ENCODE results near the gene CENPV. TPM values are rescaled to one million over a fixed set of nuclear protein-coding genes. Genes with fewer than 3 reads are reported as not detected.

Gene CENPV
- total RNA-seq, 1 experiment from 2014 or later, result 64.6 TPM

GRCh38 chr17:16349431-16349830 lies 3.8 kb downstream of the CENPV start:
- no peak overlapping the region for H3K27ac ChIP-seq (ENCODE audit: low read length)
- DNase-seq (ENCODE audit: low read depth, low spot score) (no peak), ATAC-seq (no peak)
- intact Hi-C loops (cut with micrococcal nuclease; ENCODE audit: unreplicated experiment), result no loop called here
- no peak overlapping the region for H3K4me3 ChIP-seq (ENCODE audit: low read depth in 2 of 2, low read length in 2 of 2)
- H3K27me3 ChIP-seq (ENCODE audit: control insufficient read depth, insufficient read depth, low read length), result no peaks in the 10 kb centered on the region
- ChIA-PET POLR2A (interaction anchor here (0.5 kb wide), 1 partner anchor 48 kb away, joined by 6 read pairs; no protein-coding TSS in a partner anchor), CTCF (no interaction called here)
- TF ChIP-seq REST (IDR thresholded peaks at IDR 0.05; ENCODE audit: insufficient read depth in 1 of 2, low read depth in 2 of 2, low read length in 1 of 2) (no peak), SIN3A (IDR thresholded peaks at IDR 0.05; ENCODE audit: borderline replicate concordance, insufficient read depth, low read depth, low read length) (no peak), POLR2AphosphoS5 (IDR thresholded peaks at IDR 0.05; ENCODE audit: low read depth, low read length) (no peak), CTCF (IDR thresholded peaks at IDR 0.05) (no peak), TCF7L2 (IDR thresholded peaks at IDR 0.05; ENCODE audit: low read depth, low read length) (no peak)
- BruUV-seq (replicated peaks), result no TSS peak
- peaks cover 6% of the 10 kb centered on the region for H3K36me3 ChIP-seq (ENCODE audit: control insufficient read depth, insufficient read depth, low read length)
- H3K4me1 ChIP-seq (ENCODE audit: control insufficient read depth, insufficient read depth, low read length), result peaks cover 6% of the 10 kb centered on the region; the same call in 1 of the 2 replicates
- no peaks in the 10 kb centered on the region for H3K9me3 ChIP-seq (ENCODE audit: control insufficient read depth, insufficient read depth, low read depth, low read length)
- in situ Hi-C loops (cut with HindIII; ENCODE audit: low pct_unique_long_range_greater_than_20kb, low sequenced_read_pairs), result no loop called here

GRCh38 chr17:16348586-16348985 lies 4.7 kb downstream of the CENPV start:
- Histone ChIP-seq H3K9me3 (ENCODE audit: control insufficient read depth, insufficient read depth, low read depth, low read length) (no peaks in the 10 kb centered on the region), H3K27me3 (ENCODE audit: control insufficient read depth, insufficient read depth, low read length) (no peaks in the 10 kb centered on the region), H3K4me1 (ENCODE audit: control insufficient read depth, insufficient read depth, low read length) (peaks cover 6% of the 10 kb centered on the region; the same call in 1 of the 2 replicates), H3K36me3 (ENCODE audit: control insufficient read depth, insufficient read depth, low read length) (peaks cover 6% of the 10 kb centered on the region), H3K27ac (ENCODE audit: low read length) (no peak overlapping the region), H3K4me3 (ENCODE audit: low read depth in 2 of 2, low read length in 2 of 2) (no peak overlapping the region)
- no peak for ATAC-seq
- CTCF ChIA-PET, result interaction anchor here (0.6 kb wide), 1 partner anchor 48 kb away, joined by 4 read pairs; no protein-coding TSS in a partner anchor
- no TSS peak for BruUV-seq (replicated peaks)
- intact Hi-C loops (cut with micrococcal nuclease; ENCODE audit: unreplicated experiment) (no loop called here), in situ Hi-C loops (cut with HindIII; ENCODE audit: low pct_unique_long_range_greater_than_20kb, low sequenced_read_pairs) (no loop called here)
- TF ChIP-seq CTCF (IDR thresholded peaks at IDR 0.05), result no peak
- TF ChIP-seq REST (IDR thresholded peaks at IDR 0.05; ENCODE audit: insufficient read depth in 1 of 2, low read depth in 2 of 2, low read length in 1 of 2), result no peak
- DNase-seq (ENCODE audit: low read depth, low spot score), result no peak
- POLR2A ChIA-PET, result no interaction called here

Data from Panc1 (cell line).